Measurements from ENCODE around the gene SOD3. TPM values are rescaled to one million over a fixed set of nuclear protein-coding genes. Genes with fewer than 3 reads are reported as not detected.

SOD3 gene
- total RNA-seq, 1 experiment from 2014 or later = not detected

- Mint-ChIP-seq H3K4me3 (ENCODE audit: unreplicated experiment) (peak overlapping the region; percentile 31), H3K27ac (ENCODE audit: low read depth, unreplicated experiment) (peak overlapping the region; percentile 47), H3K27me3 (ENCODE audit: insufficient read depth, unreplicated experiment) (no peaks in the 10 kb centered on the region), H3K36me3 (ENCODE audit: insufficient read depth, unreplicated experiment) (no peaks in the 10 kb centered on the region), H3K4me1 (ENCODE audit: insufficient read depth, unreplicated experiment) (peaks cover 12% of the 10 kb centered on the region), H3K9me3 (ENCODE audit: unreplicated experiment) (no peaks in the 10 kb centered on the region)
- ChIA-PET CTCF (interaction anchor here (1.9 kb wide), 1 partner anchor 30 kb away, joined by 10 read pairs; no protein-coding TSS in a partner anchor), POLR2A (interaction anchor here (0.8 to 2.9 kb wide), 10 partner anchors 9 to 209 kb away, joined by 3 to 19 read pairs (median 7); partner anchors contain the start of gene DHX15)
- no TSS peak for BruUV-seq (replicated peaks)
- intact Hi-C loops (cut with micrococcal nuclease) = no loop called here
- DNase-seq (ENCODE audit: unreplicated experiment) = peak; percentile 88
- no peak for TF ChIP-seq CTCF (IDR thresholded peaks at IDR 0.05; ENCODE audit: unreplicated experiment)
Observed at GRCh38 chr4:24763631-24764297, 31.6 kb upstream of the SOD3 start.

DNA sequence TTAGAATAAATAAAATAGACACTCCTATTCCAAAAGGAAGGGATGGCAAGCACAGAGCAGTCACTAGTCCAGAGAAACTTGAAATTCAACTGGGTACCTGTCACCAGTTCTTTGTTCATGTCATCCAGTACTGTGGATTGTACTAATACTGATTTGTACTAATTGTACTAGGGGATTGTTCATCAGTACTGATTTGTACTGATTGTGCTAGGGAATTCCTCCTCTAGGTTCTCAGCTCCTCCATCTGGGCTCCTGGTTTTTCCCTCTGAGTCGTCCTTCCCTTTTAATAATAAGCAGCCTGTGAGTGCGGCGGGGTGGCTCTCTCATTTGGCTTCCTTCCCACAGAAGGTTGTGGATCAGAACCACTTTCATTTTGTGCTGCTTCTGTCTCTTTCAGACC lies 31.0 kb upstream of the SOD3 start:
- ChIA-PET POLR2A (interaction anchor here (1.0 to 2.9 kb wide), 7 partner anchors 9 to 204 kb away, joined by 3 to 19 read pairs (median 9); partner anchors contain the start of gene DHX15), CTCF (interaction anchor here (1.9 kb wide), 1 partner anchor 29 kb away, joined by 10 read pairs; no protein-coding TSS in a partner anchor)
- no peak for DNase-seq (ENCODE audit: unreplicated experiment)
- Mint-ChIP-seq H3K4me3 (ENCODE audit: unreplicated experiment) (peak overlapping the region; percentile 31), H3K4me1 (ENCODE audit: insufficient read depth, unreplicated experiment) (peaks cover 12% of the 10 kb centered on the region), H3K9me3 (ENCODE audit: unreplicated experiment) (no peaks in the 10 kb centered on the region), H3K27ac (ENCODE audit: low read depth, unreplicated experiment) (peak overlapping the region; percentile 47), H3K27me3 (ENCODE audit: insufficient read depth, unreplicated experiment) (no peaks in the 10 kb centered on the region), H3K36me3 (ENCODE audit: insufficient read depth, unreplicated experiment) (no peaks in the 10 kb centered on the region)
- intact Hi-C loops (cut with micrococcal nuclease) = no loop called here
- TF ChIP-seq CTCF (IDR thresholded peaks at IDR 0.05; ENCODE audit: unreplicated experiment) = no peak
- BruUV-seq (replicated peaks) = no TSS peak

GRCh38 chr4:24765376-24765988 lies 29.9 kb upstream of the SOD3 start:
- CTCF ChIA-PET = interaction anchor here (0.7 kb wide), 1 partner anchor 801 kb away, joined by 3 read pairs; no protein-coding TSS in a partner anchor
- no TSS peak for BruUV-seq (replicated peaks)
- no peaks in the 10 kb centered on the region for H3K36me3 Mint-ChIP-seq (ENCODE audit: insufficient read depth, unreplicated experiment)
- H3K4me3 Mint-ChIP-seq (ENCODE audit: unreplicated experiment) = no peak overlapping the region
- no peaks in the 10 kb centered on the region for H3K9me3 Mint-ChIP-seq (ENCODE audit: unreplicated experiment)
- H3K27me3 Mint-ChIP-seq (ENCODE audit: insufficient read depth, unreplicated experiment) = no peaks in the 10 kb centered on the region
- peak overlapping the region; percentile 47 for H3K27ac Mint-ChIP-seq (ENCODE audit: low read depth, unreplicated experiment)
- peaks cover 20% of the 10 kb centered on the region for H3K4me1 Mint-ChIP-seq (ENCODE audit: insufficient read depth, unreplicated experiment)
- TF ChIP-seq CTCF (IDR thresholded peaks at IDR 0.05; ENCODE audit: unreplicated experiment) = no peak
- intact Hi-C loops (cut with micrococcal nuclease) = no loop called here
- POLR2A ChIA-PET = interaction anchor here (1.0 to 2.9 kb wide), 4 partner anchors 9 to 205 kb away, joined by 3 to 15 read pairs (median 8); partner anchors contain the start of gene DHX15
- DNase-seq (ENCODE audit: unreplicated experiment) = no peak

DNA sequence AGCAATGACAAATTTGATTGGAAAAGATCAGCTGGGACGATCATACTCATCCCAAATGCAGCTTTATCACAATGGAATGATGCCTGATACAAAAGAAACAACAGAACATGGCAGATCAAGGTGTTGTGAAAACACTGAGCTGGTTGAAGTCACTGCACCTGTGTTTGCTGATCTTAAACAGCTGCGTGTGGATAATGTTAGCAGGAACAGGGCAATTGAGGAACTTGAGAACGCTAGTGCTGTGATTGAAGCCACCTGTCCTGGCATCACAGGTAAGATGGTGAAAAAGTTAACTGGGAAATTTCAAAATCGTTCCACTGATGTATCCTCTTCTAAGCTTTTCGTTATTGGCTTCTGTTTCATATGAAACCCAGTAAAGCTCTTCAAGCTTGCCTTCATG lies 27.4 kb upstream of the SOD3 start:
- H3K36me3 Mint-ChIP-seq (ENCODE audit: insufficient read depth, unreplicated experiment) = no peaks in the 10 kb centered on the region
- no peak for DNase-seq (ENCODE audit: unreplicated experiment)
- H3K4me3 Mint-ChIP-seq (ENCODE audit: unreplicated experiment) = no peak overlapping the region
- H3K27ac Mint-ChIP-seq (ENCODE audit: low read depth, unreplicated experiment) = no peak overlapping the region
- ChIA-PET POLR2A (interaction anchor here (1.2 kb wide), 1 partner anchor 11 kb away, joined by 4 read pairs; no protein-coding TSS in a partner anchor), CTCF (interaction anchor here (0.6 to 0.9 kb wide), 2 partner anchors 50 to 299 kb away, joined by 3 to 6 read pairs; no protein-coding TSS in a partner anchor)
- peaks cover 20% of the 10 kb centered on the region for H3K4me1 Mint-ChIP-seq (ENCODE audit: insufficient read depth, unreplicated experiment)
- no TSS peak for BruUV-seq (replicated peaks)
- no peak for TF ChIP-seq CTCF (IDR thresholded peaks at IDR 0.05; ENCODE audit: unreplicated experiment)
- intact Hi-C loops (cut with micrococcal nuclease) = no loop called here
- H3K27me3 Mint-ChIP-seq (ENCODE audit: insufficient read depth, unreplicated experiment) = no peaks in the 10 kb centered on the region
- H3K9me3 Mint-ChIP-seq (ENCODE audit: unreplicated experiment) = no peaks in the 10 kb centered on the region
